H1 (cell line): Measurements from ENCODE around the gene ANKS1A. TPM values are rescaled to one million over a fixed set of nuclear protein-coding genes. Genes with fewer than 3 reads are reported as not detected.

Experiments used
- CTCF ChIA-PET: fragments of 300-600 bp; sonication (Branson Sonifier 250); formaldehyde crosslinking; loops from one replicate; lab custom pipeline; 2021; ENCODE audit not compliant: partially characterized antibody; lab: Charles Lee
- POLR2A ChIA-PET: fragments of 300-600 bp; sonication (Branson Sonifier 250); formaldehyde crosslinking; loops from one replicate; lab custom pipeline; 2021; ENCODE audit warnings: inconsistent platforms; ENCODE audit not compliant: partially characterized antibody; lab: Charles Lee
- DNase-seq, 2 experiments: peaks; one replicate each; pipeline versions ENCODE4 v3.0.0 to v3.0.0-alpha.2; 2010 to 2022; ENCODE audit warnings: low spot score in 2 of 2, low read depth in 1 of 2, mixed read lengths in 1 of 2
- FAIRE-seq: peaks from 2 replicates; lab custom pipeline; 2011; peaks lifted over from hg19 to GRCh38; lab: Jason Lieb, UNC
- H2AFZ ChIP-seq: 2 replicates; pipeline ENCODE4 v1.8.1; 2012; ENCODE audit warnings: low read length, inconsistent platforms
- H2AK5ac ChIP-seq: 2 replicates; pipeline ENCODE4 v1.6.1; 2013; ENCODE audit warnings: low read depth, low read length
- H2BK120ac ChIP-seq: replicated peaks from 2 replicates; pipeline ENCODE3; 2013; ENCODE audit warnings: low read depth, low read length, inconsistent platforms
- H2BK12ac ChIP-seq: 2 replicates; pipeline ENCODE4 v1.6.1; 2013; ENCODE audit warnings: low read depth, low read length
- H2BK15ac ChIP-seq: 2 replicates; pipeline ENCODE4 v1.6.1; 2013; ENCODE audit warnings: low read length
- H2BK20ac ChIP-seq: 2 replicates; pipeline ENCODE4 v1.6.1; 2013; ENCODE audit warnings: low read length
- H2BK5ac ChIP-seq: 2 replicates; pipeline ENCODE4 v1.6.1; 2013; ENCODE audit warnings: low read depth, low read length
- H3K14ac ChIP-seq: 2 replicates; pipeline ENCODE4 v1.6.1; 2013; ENCODE audit warnings: inconsistent platforms; ENCODE audit not compliant: insufficient read length
- H3K18ac ChIP-seq: 2 replicates; pipeline ENCODE4 v1.6.1; 2013; ENCODE audit warnings: low read length; ENCODE audit errors: extremely low read depth
- H3K23ac ChIP-seq: 2 replicates; pipeline ENCODE4 v1.6.1; 2013; ENCODE audit warnings: inconsistent platforms; ENCODE audit not compliant: insufficient read length
- H3K23me2 ChIP-seq: 2 replicates; pipeline ENCODE4 v1.6.1; 2013; ENCODE audit warnings: low read depth, low read length
- H3K27ac ChIP-seq: 2 replicates; pipeline ENCODE4 v1.6.1; 2011; ENCODE audit warnings: low read depth, low read length, inconsistent platforms
- H3K27me3 ChIP-seq, 4 experiments: replicated peaks in 1 of 4; 1 replicate in 1 of 4; 2 replicates in 3 of 4; pipeline versions ENCODE4 v1.6.1 to v1.8.1; 2011 to 2013; ENCODE audit warnings: low read length in 3 of 4, mild to moderate bottlenecking in 3 of 4, inconsistent platforms in 2 of 4, mixed read lengths in 2 of 4, moderate library complexity in 1 of 4; ENCODE audit not compliant: control insufficient read depth in 3 of 4, insufficient read depth in 3 of 4; ENCODE audit errors: extremely low read depth in 1 of 4
- H3K36me3 ChIP-seq, 4 experiments: 2 replicates each; pipeline versions ENCODE4 v1.6.1 to v1.8.1; 2011 to 2013; ENCODE audit warnings: mild to moderate bottlenecking in 4 of 4, low read length in 3 of 4, moderate library complexity in 2 of 4, control low read depth in 1 of 4, inconsistent platforms in 1 of 4; ENCODE audit not compliant: insufficient read depth in 4 of 4, control insufficient read depth in 2 of 4
- H3K4ac ChIP-seq: replicated peaks from 2 replicates; pipeline ENCODE3; 2013; ENCODE audit warnings: low read length, low read depth, mixed read lengths, inconsistent platforms; ENCODE audit not compliant: insufficient read length
- H3K4me1 ChIP-seq, 4 experiments: replicated peaks in 1 of 4; 1 replicate in 1 of 4; 2 replicates in 3 of 4; pipeline versions ENCODE4 v1.6.1 to v1.8.1; 2011 to 2013; ENCODE audit warnings: low read length in 3 of 4, inconsistent platforms in 2 of 4, mixed read lengths in 1 of 4; ENCODE audit not compliant: insufficient read depth in 4 of 4, control insufficient read depth in 3 of 4
- H3K4me2 ChIP-seq, 2 experiments: 2 replicates each; pipeline versions ENCODE4 v1.6.1 to v1.8.1; 2011 to 2013; ENCODE audit warnings: low read depth in 2 of 2, low read length in 2 of 2, control low read depth in 1 of 2, inconsistent platforms in 1 of 2, mild to moderate bottlenecking in 1 of 2; ENCODE audit not compliant: insufficient read depth in 1 of 2
- H3K4me3 ChIP-seq, 4 experiments: fragments of 200-600, 300-600 bp in 1 of 4; sonication (generic), shearing (Covaris generic), sonication (Bioruptor Twin) in 1 of 4; 2 replicates each; pipeline versions ENCODE4 v1.5.1 to v1.8.1; 2011 to 2016; ENCODE audit warnings: low read length in 4 of 4, low read depth in 3 of 4, control low read depth in 2 of 4, inconsistent platforms in 2 of 4, mild to moderate bottlenecking in 2 of 4, mixed read lengths in 1 of 4, moderate library complexity in 1 of 4; ENCODE audit not compliant: insufficient read depth in 2 of 4; ENCODE audit errors: extremely low read depth in 1 of 4
- H3K56ac ChIP-seq: replicated peaks from 2 replicates; pipeline ENCODE3; 2013; ENCODE audit warnings: low read depth, mild to moderate bottlenecking, mixed read lengths, low read length, inconsistent platforms; ENCODE audit not compliant: insufficient read length
- H3K79me1 ChIP-seq: 2 replicates; pipeline ENCODE4 v1.6.1; 2013; ENCODE audit warnings: low read depth, low read length, control low read depth
- H3K79me2 ChIP-seq, 2 experiments: 2 replicates each; pipeline versions ENCODE4 v1.6.1 to v1.8.1; 2012 to 2013; ENCODE audit warnings: low read length in 2 of 2, mild to moderate bottlenecking in 2 of 2, inconsistent platforms in 1 of 2; ENCODE audit not compliant: insufficient read depth in 2 of 2, control insufficient read depth in 1 of 2
- H3K9ac ChIP-seq, 4 experiments: replicated peaks in 1 of 4; 1 replicate in 1 of 4; 2 replicates in 3 of 4; pipeline versions ENCODE4 v1.6.1 to v1.8.1; 2011 to 2013; ENCODE audit warnings: low read depth in 3 of 4, low read length in 3 of 4, control low read depth in 2 of 4, mild to moderate bottlenecking in 2 of 4, moderate library complexity in 2 of 4, inconsistent platforms in 1 of 4; ENCODE audit errors: extremely low read depth in 1 of 4
- H3K9me3 ChIP-seq, 2 experiments: 2 replicates each; pipeline versions ENCODE4 v1.6.1 to v1.8.1; 2012 to 2013; ENCODE audit warnings: mild to moderate bottlenecking in 2 of 2, moderate library complexity in 2 of 2, control low read depth in 1 of 2, inconsistent platforms in 1 of 2, low read depth in 1 of 2, low read length in 1 of 2, mixed read lengths in 1 of 2; ENCODE audit not compliant: insufficient read depth in 2 of 2
- H4K20me1 ChIP-seq, 2 experiments: replicated peaks in 1 of 2; 2 replicates each; pipeline versions ENCODE3 to v1.8.1; 2011 to 2013; ENCODE audit warnings: inconsistent platforms in 2 of 2, low read length in 2 of 2, mild to moderate bottlenecking in 1 of 2; ENCODE audit not compliant: insufficient read depth in 2 of 2, control insufficient read depth in 1 of 2
- H4K5ac ChIP-seq: 2 replicates; pipeline ENCODE4 v1.6.1; 2013; ENCODE audit warnings: low read length, low read depth, mixed read lengths, inconsistent platforms; ENCODE audit not compliant: insufficient read length
- H4K8ac ChIP-seq: 2 replicates; pipeline ENCODE4 v1.8.0; 2013; ENCODE audit warnings: mild to moderate bottlenecking, moderate library complexity, low read length, inconsistent platforms; ENCODE audit not compliant: insufficient read depth; ENCODE audit errors: extremely low read depth
- H4K91ac ChIP-seq: replicated peaks from 2 replicates; pipeline ENCODE3; 2013; ENCODE audit warnings: low read length, mixed read lengths, inconsistent platforms; ENCODE audit not compliant: insufficient read length
- GABPA ChIP-seq: IDR thresholded peaks from 2 replicates; pipeline ENCODE4 v1.6.1; 2011; ENCODE audit warnings: mild to moderate bottlenecking, low read length, moderate library complexity, borderline replicate concordance; ENCODE audit not compliant: insufficient read depth
- HDAC2 ChIP-seq, 2 experiments: fragments of 300-600 bp in 1 of 2; sonication (generic) in 1 of 2; IDR thresholded peaks; 2 replicates each; pipeline ENCODE4 v1.6.1; 2011 to 2012; ENCODE audit warnings: low read depth in 2 of 2, low read length in 2 of 2, mild to moderate bottlenecking in 2 of 2, moderate library complexity in 2 of 2, borderline replicate concordance in 1 of 2, inconsistent platforms in 1 of 2
- KDM4A ChIP-seq: IDR thresholded peaks from one replicate; pipeline ENCODE4 v1.7.1; 2012; ENCODE audit warnings: low read depth, mild to moderate bottlenecking, moderate library complexity, low read length, inconsistent platforms; ENCODE audit not compliant: severe bottlenecking
- KDM5A ChIP-seq: fragments of 200-600 bp; IDR thresholded peaks from 2 replicates; pipeline ENCODE4 v1.7.1; 2012; ENCODE audit warnings: mild to moderate bottlenecking, low read length, inconsistent platforms, mixed read lengths
- POU5F1 ChIP-seq: IDR thresholded peaks from 2 replicates; pipeline ENCODE4 v1.6.1; 2011; ENCODE audit warnings: low read depth, mild to moderate bottlenecking, low read length, moderate library complexity
- RNF2 ChIP-seq: fragments of 200-900, 300-1000 bp; sonication (generic); IDR thresholded peaks from 2 replicates; pipeline ENCODE4 v1.7.1; 2016; ENCODE audit warnings: borderline replicate concordance, low read depth, mild to moderate bottlenecking, antibody characterized with exemption, low read length; ENCODE audit not compliant: poor library complexity, severe bottlenecking; ENCODE audit errors: missing control alignments
- RXRA ChIP-seq: IDR thresholded peaks from 2 replicates; pipeline ENCODE4 v1.6.1; 2011; ENCODE audit warnings: low read depth, mild to moderate bottlenecking, low read length, moderate library complexity; ENCODE audit not compliant: insufficient read depth
- TAF1 ChIP-seq: IDR thresholded peaks from 2 replicates; pipeline ENCODE4 v1.6.1; 2011; ENCODE audit warnings: mild to moderate bottlenecking, low read depth, low read length
- TBP ChIP-seq: IDR thresholded peaks from 2 replicates; pipeline ENCODE4 v1.6.1; 2011; ENCODE audit warnings: low read depth, low read length, improper control_type of control experiment
- TEAD4 ChIP-seq: IDR thresholded peaks from 2 replicates; pipeline ENCODE4 v1.6.1; 2012; ENCODE audit warnings: low read depth, low read length, inconsistent platforms, mixed read lengths
- WGBS, 2 experiments: shearing (Covaris generic) in 1 of 2; methylation state at CpG; one replicate each; pipeline versions ENCODE4 v1.1.6 to v1.1.7; 2013 to 2015; ENCODE audit warnings: low lambda C conversion rate in 2 of 2, mixed read lengths in 2 of 2, inconsistent platforms in 1 of 2, low coverage in 1 of 2, missing lambda C conversion rate in 1 of 2; ENCODE audit not compliant: insufficient replicate concordance in 2 of 2, insufficient coverage in 1 of 2, insufficient read length in 1 of 2; ENCODE audit errors: extremely low coverage in 1 of 2, missing lambda C conversion rate in 1 of 2; 5-methylcytosine and 5-hydroxymethylcytosine counted together
- polyA plus RNA-seq, 7 experiments: library from polyadenylated mRNA; depleted of rRNA in 3 of 7; stranded (reverse) in 5 of 7; unstranded in 2 of 7; fragments of >200 nt in 5 of 7; fragments of 200-250 nt in 2 of 7; gene quantifications; 1 replicate in 5 of 7; 2 replicates in 1 of 7; 4 replicates in 1 of 7; pipeline versions ENCODE4 v1.2.1 to v1.2.3, GENCODE V29; 2011 to 2013; ENCODE audit warnings: missing spikeins in 2 of 7, mixed read lengths in 2 of 7
- total RNA-seq: library from RNA; stranded (reverse); fragmentation: NEBNext Ultra II Directional; extraction: Animal tissue kit (Norgen Biotek cat#: 25700); gene quantifications from 2 replicates; pipeline ENCODE4 v1.2.1, GENCODE V29; 2021
- TF ChIP-seq, protein P1 (sequence below): IDR thresholded peaks from 2 replicates; pipeline ENCODE4 v1.6.1; 2012; ENCODE audit warnings: inconsistent platforms

The ANKS1A gene
- total and polyA plus RNA-seq, 2 of the 8 experiments (the other 6 are each of a cell fraction or from before 2014, with no cell fraction given), result 9.8 to 30.9 TPM

DNA sequence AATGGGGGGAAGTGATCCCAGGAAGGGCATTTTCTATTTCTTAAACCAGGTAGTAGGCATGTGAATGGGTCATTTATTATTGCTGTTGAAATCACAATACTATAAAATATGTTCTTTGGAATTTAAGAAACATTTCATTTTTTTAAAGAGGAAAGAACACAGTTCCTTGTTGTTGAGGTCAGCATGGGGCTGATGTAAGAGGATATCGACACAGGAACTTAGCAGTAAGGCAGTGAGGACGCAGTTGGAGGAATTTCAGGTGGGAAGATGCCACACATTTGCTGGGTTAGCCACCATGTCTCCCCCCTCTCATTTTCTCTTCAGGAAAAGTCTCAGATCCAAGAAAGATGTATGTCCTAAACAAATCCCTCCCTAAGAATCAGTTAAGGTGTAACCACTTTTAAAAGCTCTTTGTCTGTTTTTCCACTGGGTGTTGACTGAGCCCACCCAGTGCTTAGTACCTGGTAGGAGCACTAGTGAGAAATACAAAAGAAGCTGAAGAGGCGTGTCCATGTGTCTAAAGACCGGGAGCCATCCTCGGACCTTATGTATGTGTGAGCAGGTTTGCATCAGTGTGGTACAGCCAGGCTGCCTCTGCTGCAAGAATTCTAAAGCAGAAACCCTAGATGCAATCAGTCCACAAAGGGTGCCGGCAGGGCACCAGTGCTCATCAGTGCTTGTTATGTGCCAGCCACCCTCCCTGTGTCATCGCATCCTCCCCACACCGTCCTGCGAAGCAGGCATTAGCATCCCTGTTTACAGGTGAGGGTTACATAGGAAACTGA lies 153.2 kb downstream of the ANKS1A start:
- WGBS, 2 experiments, result 90% methylated on average over 9 of the region's 9 CpGs; no CpG with 5 or more reads in 1 of the 2 experiments
- no peak overlapping the region for H3K4me3 ChIP-seq
- no peak overlapping the region for H3K27ac ChIP-seq
- H3K79me1 ChIP-seq, result no peaks in the 10 kb centered on the region
- peak overlapping the region; percentile 13; the same call in 1 of the 2 replicates for H2BK20ac ChIP-seq
- DNase-seq, result no peak
- 0 out of 2 replicates have a peak overlapping the region, but pooled peaks have one; percentile 1 for H3K18ac ChIP-seq
- H2BK12ac ChIP-seq, result no peak overlapping the region; the same call in 1 of the 2 replicates
- H3K14ac ChIP-seq, result no peak overlapping the region
- H4K8ac ChIP-seq, result no peak overlapping the region
- H3K4ac ChIP-seq, result no peak overlapping the region
- H2BK120ac ChIP-seq, result no peak overlapping the region
- no peaks in the 10 kb centered on the region for H3K9me3 ChIP-seq
- no peaks in the 10 kb centered on the region; a peak in 1 of 8 replicates for H3K36me3 ChIP-seq
- no peak overlapping the region for H3K9ac ChIP-seq
- CTCF ChIA-PET, result interaction anchor here (0.8 to 2.0 kb wide), 8 partner anchors 10 to 741 kb away, joined by 3 to 6 read pairs (median 4); no protein-coding TSS in a partner anchor
- H3K56ac ChIP-seq, result no peak overlapping the region
- no peak for FAIRE-seq
- H2BK15ac ChIP-seq, result no peak overlapping the region
- H2BK5ac ChIP-seq, result no peak overlapping the region
- H3K23me2 ChIP-seq, result no peaks in the 10 kb centered on the region
- H4K91ac ChIP-seq, result no peak overlapping the region
- H3K4me1 ChIP-seq, result peaks cover 21 to 53% (median 45%) of the 10 kb centered on the region in 4 experiments
- no peaks in the 10 kb centered on the region; a peak in 1 of 4 replicates for H3K79me2 ChIP-seq
- H4K5ac ChIP-seq, result no peak overlapping the region
- no peaks in the 10 kb centered on the region for H4K20me1 ChIP-seq
- H3K4me2 ChIP-seq, result no peak overlapping the region
- no peak overlapping the region for H3K23ac ChIP-seq
- H2AK5ac ChIP-seq, result 0 out of 2 replicates have a peak overlapping the region, but pooled peaks have one; percentile 43
- POLR2A ChIA-PET, result interaction anchor here (1.4 kb wide), 1 partner anchor 12 kb away, joined by 3 read pairs; no protein-coding TSS in a partner anchor
- no peaks in the 10 kb centered on the region; a peak in 2 of 7 replicates for H3K27me3 ChIP-seq
- H2AFZ ChIP-seq, result no peak overlapping the region
- TF ChIP-seq RNF2 (no peak), RXRA (no peak), POU5F1 (no peak), GABPA (no peak), KDM4A (no peak), HDAC2 (IDR thresholded peaks at IDR 0.05; ENCODE audit: borderline replicate concordance in 1 of 2, low read depth in 2 of 2, low read length in 2 of 2) (no peak), TEAD4 (no peak), TAF1 (no peak), KDM5A (no peak), TBP (no peak)
- TF ChIP-seq, protein P1, sequence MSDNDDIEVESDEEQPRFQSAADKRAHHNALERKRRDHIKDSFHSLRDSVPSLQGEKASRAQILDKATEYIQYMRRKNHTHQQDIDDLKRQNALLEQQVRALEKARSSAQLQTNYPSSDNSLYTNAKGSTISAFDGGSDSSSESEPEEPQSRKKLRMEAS, result no peak
